H4 (cell line): ENCODE data around the gene MBD2. TPM values are rescaled to one million over a fixed set of nuclear protein-coding genes. Genes with fewer than 3 reads are reported as not detected.
"Not testable (repeated sequence)": the region's sequence is repeated elsewhere in the genome, so short reads cannot be mapped to it uniquely, and the experiment has no call there.

Experiments used
- DNase-seq: peaks from one replicate; pipeline ENCODE4 v3.0.0-alpha.2; 2015; ENCODE audit warnings: low spot score
- total RNA-seq: library from RNA; depleted of rRNA; stranded (reverse); fragments of >200 nt; shearing (Covaris generic); gene quantifications from 2 replicates; pipeline ENCODE4 v1.2.3, GENCODE V29; 2014

The MBD2 gene
- total RNA-seq, 1 experiment from 2014 or later, result 25.0 TPM

DNA sequence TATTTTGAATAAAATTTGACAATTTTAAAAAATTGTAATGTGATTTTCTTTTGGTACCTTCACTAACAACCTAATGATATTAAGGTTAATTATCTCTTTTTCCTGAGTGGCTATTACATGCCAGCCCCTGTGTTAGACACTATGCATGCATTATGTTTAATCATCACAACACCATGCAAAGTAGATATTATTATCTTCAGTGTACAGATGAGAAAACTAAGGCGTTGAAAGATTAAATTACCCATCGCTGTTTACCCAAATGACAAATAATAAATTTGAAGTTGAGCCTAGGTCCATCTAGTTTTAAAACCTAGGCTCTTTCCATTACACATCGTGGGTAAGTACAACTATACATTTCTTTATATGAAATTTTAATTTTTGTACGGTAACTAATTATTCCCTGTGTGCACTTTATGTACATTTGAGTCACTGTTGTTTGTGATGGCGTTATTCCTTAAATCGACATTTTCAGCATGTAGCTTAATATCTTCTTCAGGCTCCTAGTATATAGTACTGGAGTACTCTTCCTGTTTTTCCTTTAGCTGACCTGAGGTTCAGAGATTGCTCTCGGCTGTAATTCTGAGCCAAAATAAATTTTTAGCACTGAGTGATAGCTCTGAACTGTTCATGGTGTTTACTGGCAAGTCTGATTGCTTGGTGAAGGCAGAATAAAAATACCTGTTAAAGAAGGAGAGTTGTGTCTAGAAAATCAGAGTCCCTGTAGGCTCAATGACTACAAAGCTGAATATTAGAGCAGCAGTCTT, 13.9 kb upstream of the MBD2 start:
- DNase-seq, result no peak

DNA sequence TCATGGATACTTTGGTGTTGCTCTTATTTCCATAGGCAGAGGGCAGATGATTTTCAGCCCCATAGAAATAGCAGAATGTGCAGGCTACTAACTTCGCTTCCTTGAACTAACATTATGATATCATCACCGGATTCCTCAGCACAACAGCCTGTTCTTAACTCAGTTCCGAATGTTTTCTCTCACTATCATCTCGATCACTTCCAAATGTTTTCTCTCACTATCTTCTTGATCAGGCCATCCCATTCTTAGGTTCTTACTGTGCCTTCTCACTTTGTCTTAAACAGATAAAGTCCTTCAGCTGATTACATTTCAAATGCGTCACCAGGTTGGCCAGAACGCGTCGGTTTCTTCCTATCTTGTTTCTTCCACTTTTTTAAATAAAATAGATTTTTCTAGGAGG, 11.4 kb upstream of the MBD2 start:
- DNase-seq, result no peak

- DNase-seq, result no peak
Measured at GRCh38 chr18:54233747-54234146, 9.3 kb upstream of the MBD2 start.

GRCh38 chr18:54233228-54233625, 8.8 kb upstream of the MBD2 start:
- no peak for DNase-seq

- DNase-seq, result no peak
Measured at GRCh38 chr18:54232485-54233227, 8.2 kb upstream of the MBD2 start.

DNA sequence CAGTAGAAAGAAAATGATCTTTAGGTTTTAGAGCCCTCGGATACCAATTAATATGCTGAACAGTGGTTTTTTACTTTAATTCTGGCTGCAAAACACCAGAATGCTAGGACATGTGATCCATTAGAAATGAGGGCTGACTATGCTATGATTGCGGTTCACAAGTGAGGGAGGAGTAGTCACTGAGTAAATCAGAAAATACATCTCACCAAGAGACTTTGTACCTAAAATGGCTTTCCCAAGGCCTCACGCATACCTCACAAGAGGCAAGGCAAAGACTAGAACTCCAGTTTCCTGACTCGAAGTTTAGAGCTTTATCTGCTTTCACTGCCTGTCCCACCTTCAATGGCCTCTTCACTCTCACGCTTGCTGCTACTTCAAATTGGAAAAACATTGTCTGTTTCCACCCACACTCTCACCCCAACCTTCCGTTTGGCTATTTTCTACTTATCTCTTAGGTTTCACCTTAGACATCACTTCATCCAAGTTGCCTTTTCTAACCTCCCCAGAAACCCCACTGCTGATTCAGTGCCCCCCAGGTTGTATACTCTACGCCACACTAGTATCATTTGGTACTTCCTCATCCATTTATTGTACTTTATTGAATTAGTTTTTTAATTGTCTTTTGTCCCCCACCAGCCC, 5.1 kb upstream of the MBD2 start:
- no peak for DNase-seq

DNA sequence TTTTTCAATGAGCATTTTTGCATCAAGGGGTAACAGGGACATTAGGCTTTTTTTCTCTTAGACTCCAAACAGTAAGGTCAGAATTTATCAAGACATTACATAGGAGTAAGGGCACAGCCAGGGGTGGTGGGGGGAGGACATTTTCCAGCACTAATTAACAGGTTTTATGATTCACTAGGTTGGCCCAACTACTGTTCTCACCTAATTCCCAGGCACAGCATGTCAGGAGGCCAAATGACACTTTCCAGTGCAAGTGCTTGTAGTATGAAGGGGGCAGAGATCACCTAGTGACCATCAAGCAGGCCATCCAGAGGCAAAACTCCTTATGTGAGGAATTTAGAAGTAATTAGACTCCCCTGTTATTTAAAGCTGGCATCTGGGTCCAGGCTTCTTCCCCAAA, 3.9 kb upstream of the MBD2 start:
- DNase-seq, result no peak

GRCh38 chr18:54223568-54224241, 764 bp downstream of the MBD2 start:
- peak; percentile 69 for DNase-seq

- no peak for DNase-seq
Measured at GRCh38 chr18:54222922-54223567, 1.4 kb downstream of the MBD2 start.

DNA sequence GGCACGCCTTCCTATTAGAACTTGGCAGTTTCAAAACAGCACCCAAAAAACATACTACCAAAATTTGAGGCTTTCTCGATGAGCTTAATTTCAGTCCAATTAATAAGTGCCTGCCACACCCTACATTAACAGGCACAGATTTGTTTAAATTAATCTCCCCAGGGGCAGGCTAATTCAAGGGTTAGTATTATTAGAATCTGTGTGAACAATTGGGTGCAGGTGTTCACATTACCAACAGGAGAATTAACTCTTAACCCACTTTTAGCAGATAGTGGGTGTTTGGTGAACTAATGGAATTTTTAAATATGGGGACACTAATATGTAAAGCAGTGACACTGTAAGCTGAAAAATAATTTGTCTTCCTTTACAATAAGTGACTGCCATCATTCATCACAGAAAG, 4.1 kb downstream of the MBD2 start:
- DNase-seq, result no peak

GRCh38 chr18:54218803-54219202, 5.7 kb downstream of the MBD2 start:
- not testable (repeated sequence) for DNase-seq

DNA sequence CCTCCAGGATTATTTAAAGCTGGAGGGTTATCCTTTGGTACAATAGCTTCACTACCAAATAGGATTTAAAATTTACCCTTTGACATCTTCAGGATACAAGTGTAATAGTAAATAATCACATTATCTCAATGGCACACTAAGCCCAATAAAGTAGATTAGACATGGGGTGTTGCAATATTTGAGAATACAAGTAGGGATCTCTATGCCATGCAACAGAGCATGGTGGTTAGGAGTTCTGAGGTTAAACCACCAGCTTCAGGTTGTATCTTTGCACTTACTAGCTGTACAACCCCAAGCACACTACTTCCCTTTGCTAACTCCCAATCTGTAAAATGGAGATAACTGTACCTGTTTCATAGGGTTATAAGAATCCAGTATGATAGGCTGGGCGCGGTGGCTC, 6.2 kb downstream of the MBD2 start:
- no peak for DNase-seq

DNA sequence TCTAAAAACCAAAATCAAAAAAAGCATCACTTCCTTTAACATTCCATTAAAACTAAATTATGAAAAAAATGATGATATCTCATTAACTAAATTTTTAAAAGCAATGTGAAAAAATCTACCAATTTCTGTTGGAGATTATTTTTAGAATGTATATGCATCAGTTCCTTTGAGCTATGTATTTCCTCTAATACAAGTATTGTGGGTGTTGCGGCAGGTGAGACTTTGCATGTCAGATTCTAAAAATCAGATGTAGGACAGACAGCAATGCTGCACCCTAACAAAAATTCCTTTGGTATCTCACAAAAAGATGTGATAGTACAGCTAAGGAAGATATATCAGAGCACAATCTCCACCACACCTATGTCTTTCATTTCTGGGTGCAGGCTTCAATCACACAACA, 6.8 kb downstream of the MBD2 start:
- no peak for DNase-seq

DNA sequence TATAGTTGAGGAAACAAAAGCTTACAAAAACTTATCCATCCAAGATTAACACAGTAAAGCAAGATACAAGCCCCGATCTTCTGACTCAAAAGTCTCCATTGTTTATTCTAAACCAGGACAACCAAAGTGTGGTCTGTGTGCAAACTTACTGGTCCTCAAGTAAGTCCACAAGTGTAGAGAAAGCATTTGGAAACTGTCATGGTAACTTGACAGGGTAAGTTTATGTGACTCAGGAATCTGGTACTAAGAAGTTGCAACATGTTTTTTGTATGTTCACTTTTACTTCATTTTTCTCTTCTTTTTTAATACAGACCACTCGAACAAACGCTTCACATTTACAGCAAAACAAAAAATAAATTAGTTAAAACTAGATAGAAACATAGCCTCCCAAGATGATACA, 9.4 kb downstream of the MBD2 start:
- DNase-seq, result peak; percentile 5

DNA sequence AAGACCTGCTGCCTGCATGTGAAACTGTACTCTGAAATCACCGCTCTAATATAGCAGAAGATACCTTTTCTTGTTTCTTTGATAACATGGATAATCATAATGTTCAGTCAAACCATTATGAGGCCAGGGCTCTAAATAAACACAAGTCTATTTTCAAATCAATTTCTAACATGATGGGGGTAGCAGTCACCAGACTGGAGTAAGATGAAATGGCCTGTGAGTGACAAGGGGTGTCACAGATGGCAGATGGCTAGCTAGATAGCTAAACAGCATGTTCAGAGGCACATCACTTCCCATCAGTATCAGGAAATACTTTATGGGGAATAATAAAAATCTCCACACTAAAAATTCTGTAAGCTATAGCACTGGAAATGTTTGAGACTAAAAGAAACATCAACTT, 14.0 kb downstream of the MBD2 start:
- DNase-seq, result no peak

- no peak for DNase-seq
Measured at GRCh38 chr18:54209471-54210180, 14.8 kb downstream of the MBD2 start.

GRCh38 chr18:54206447-54206846, 18.0 kb downstream of the MBD2 start:
- DNase-seq, result no peak

DNA sequence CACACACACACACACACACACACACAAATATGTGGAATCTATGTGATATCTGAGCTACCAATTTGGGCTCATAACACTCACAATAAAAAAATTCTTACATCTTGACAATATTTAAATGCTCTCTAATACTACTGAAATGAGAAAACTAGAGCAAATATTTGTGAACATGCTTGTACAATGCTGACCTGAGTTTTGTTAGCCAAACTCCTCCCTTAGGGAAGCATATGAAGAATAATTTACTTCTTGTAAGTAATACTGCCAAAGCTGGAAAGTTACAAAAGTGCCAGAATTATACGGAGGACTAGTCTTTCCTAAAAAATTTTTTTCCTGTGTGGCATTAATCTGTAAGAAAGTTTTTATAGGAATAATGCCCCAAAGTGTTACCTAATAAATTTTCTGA, 18.5 kb downstream of the MBD2 start:
- no peak for DNase-seq

DNA sequence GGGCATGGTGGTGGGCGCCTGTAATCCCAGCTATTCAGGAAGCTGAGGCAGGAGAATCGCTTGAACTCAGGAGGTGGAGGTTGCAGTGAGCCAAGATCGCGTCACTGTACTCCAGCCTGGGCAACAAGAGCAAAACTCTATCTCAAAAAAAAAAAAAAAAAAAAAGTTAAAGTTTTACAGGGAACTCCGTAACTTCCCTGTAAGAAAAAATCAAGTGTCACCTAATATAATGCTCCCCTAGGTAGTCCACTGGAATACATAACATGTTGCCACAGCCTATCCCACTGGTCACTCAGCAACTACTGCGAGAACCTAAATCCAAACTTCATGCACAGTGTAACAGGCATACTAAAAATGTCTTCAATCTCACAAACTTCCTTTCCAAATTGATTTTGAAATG, 19.0 kb downstream of the MBD2 start:
- not testable (repeated sequence) for DNase-seq

DNA sequence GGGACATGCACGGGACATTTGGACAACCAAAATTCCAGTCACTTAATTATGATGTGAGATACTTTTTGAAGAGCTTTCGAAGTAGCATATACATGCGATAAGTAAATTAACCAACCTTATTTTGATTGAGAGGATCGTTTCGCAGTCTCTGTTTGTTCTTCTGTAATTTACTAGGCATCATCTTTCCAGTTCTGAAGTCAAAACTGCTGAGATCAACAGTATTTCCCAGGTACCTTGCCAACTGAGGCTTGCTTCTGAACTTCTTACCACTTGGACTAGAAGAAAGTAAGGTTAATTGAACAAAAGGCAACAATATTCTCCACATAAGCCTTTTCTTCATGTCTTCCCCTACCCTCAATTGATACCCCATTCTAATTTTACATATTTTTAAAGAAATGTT, 19.6 kb downstream of the MBD2 start:
- DNase-seq, result no peak

- DNase-seq, result no peak
Measured at GRCh38 chr18:54203914-54204313, 20.6 kb downstream of the MBD2 start.
